Fibroblast of mammary gland (primary cell): Measurements from ENCODE around the gene MAN2C1.

ENCODE experiments used
- DNase-seq: peaks from one replicate; pipeline ENCODE4 v3.0.0-alpha.2; 2010; ENCODE audit warnings: low read depth
- H3K4me3 ChIP-seq: 2 replicates; pipeline ENCODE4 v1.5.1; 2011; ENCODE audit warnings: low read depth, mild to moderate bottlenecking, low read length, moderate library complexity; ENCODE audit not compliant: control insufficient read depth
- TF ChIP-seq, protein P1 (sequence below): conservative IDR thresholded peaks from 2 replicates; pipeline ENCODE4 v1.5.1; 2011; ENCODE audit warnings: low read depth, low read length, inconsistent platforms; ENCODE audit not compliant: control insufficient read depth, insufficient read depth

Gene MAN2C1

DNA sequence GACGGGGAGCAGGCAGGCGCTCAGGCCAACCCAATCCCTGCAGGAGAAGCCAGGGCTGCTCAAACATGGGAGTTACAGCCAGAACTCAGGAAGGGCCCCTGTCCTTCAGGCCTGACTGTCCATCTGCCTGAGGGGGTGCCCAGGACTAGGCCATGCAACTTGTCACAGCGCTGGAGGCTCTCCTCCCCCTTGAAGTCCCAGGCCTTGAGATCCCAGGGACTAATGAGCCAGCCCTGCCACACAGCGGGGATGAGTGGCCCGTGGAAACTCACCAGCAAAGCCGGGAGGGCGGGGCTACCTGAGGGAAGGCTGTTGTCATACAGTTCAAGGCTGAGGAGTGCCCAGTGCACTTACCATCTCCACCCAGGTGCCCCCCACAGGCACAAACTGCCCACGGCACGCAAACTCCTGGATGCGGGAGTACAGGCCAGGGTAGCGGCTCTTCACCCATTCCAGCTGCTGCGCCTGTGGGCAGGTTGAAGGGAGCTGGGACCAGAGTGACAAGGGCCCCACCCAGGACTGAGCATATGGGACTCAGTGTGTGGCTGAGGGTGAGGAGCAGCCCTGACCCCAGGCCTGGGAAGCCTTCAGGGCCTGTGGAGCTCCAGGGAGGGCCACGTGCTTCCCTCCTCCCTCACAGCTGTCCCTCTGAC, 6.3 kb downstream of the MAN2C1 start:
- H3K4me3 ChIP-seq = no peak overlapping the region
- DNase-seq = no peak
- TF ChIP-seq, protein P1, sequence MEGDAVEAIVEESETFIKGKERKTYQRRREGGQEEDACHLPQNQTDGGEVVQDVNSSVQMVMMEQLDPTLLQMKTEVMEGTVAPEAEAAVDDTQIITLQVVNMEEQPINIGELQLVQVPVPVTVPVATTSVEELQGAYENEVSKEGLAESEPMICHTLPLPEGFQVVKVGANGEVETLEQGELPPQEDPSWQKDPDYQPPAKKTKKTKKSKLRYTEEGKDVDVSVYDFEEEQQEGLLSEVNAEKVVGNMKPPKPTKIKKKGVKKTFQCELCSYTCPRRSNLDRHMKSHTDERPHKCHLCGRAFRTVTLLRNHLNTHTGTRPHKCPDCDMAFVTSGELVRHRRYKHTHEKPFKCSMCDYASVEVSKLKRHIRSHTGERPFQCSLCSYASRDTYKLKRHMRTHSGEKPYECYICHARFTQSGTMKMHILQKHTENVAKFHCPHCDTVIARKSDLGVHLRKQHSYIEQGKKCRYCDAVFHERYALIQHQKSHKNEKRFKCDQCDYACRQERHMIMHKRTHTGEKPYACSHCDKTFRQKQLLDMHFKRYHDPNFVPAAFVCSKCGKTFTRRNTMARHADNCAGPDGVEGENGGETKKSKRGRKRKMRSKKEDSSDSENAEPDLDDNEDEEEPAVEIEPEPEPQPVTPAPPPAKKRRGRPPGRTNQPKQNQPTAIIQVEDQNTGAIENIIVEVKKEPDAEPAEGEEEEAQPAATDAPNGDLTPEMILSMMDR = no peak

DNA sequence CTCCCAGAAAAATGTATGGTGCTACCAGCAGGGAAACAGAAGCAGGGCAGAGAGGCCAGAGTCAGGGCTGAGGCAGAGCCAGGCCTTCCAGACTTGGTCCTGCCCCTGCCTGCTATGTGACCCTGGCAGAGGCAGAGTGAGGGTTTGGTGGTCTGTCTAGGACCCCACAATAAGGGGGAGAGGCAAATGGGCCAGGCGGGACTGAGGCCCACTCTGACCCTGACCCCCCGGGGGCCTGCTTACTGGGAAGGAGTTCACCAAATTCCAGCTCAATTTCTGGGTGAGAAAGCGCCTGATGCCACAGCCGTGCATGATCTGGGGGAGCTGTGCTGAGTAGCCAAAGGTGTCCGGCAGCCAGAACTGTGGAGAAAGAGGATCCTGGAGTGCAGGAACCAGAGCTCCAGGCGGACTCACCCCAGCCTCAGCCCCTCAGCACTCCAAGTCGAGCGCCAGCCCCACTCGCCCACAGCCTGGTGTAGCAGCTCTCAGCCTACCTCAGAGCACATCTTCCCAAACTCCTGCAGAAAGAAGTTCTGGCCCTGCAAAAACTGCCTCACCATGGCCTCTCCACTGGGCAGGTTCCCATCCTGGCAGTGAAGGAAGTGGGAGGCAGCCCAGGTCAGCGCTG, 6.9 kb downstream of the MAN2C1 start:
- DNase-seq = no peak
- TF ChIP-seq, protein P1 = no peak
- H3K4me3 ChIP-seq = no peak overlapping the region

DNA sequence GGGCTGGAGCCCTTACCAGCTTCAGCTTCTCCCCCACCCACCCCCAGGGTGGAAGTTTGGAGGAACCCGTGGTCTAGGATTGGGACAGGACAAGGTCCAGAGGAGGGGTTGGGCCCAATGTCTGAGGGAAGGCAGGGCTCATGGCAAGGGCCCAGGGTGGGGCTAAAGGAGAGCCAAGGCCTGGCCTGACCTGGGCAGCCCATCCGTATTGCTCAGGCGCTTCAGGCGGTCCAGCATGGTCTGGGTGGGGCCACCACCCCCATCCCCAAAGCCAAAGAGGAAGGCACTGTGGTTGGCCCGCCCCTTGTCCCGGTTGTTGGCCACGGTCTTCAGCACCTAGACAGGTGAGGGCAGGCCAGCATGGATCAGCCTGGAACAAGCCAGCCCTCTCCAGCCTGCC, 7.6 kb downstream of the MAN2C1 start:
- H3K4me3 ChIP-seq = no peak overlapping the region
- TF ChIP-seq, protein P1 = no peak
- DNase-seq = no peak

DNA sequence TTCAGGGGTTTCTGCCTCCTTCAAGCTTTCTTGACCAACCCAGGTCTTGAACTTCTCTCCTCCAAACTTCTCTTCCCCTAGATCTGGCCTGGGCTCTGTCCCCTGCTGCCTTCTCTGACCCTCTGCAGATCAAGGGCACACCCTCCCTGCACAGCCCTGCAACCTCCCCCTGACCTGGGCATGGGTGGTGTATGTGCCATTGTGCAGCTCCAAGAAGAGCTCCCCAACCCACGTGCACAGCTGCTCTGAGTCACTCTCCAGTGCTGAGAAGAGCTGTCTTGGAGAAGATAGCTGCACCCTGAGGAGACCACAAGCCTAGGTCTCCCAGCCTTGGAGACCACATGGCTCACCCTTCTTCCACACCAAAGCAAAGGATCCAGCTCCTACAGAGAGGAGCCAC, 8.0 kb downstream of the MAN2C1 start:
- DNase-seq = peak; percentile 22
- TF ChIP-seq, protein P1 = no peak
- H3K4me3 ChIP-seq = no peak overlapping the region

DNA sequence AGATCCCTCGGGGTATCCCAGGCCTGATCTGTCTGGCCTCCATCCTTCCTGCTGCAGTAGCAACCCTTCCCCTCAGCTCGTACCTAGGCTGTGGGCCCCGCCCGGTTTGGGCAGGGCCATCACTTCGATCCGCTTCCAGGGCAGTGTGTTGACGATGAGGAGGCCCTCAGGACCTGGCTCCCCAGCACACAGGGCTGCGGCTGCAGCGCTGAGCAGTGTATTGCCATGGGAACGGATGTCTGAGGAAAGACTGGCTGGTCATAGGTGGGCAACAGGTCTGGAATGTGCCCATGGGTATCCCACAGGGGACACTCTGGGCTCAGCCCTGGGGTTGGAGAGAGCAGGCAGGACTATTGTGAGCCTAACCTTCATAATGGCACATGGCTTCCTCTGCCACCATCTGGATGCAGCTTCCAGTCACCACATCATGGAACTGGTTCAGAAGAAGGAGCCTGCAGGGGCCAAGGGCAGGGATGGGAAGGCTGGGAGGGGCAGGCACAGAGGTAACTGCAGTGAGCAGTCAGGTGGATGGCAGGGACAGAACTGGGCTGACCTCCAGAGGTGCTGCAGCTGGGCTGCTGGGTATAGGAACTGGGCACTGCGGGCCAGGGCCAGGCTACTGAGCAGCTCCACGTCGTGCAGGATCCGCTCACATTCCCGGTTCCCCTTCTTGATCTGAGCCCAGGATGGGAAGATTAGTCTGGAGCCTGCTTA, 8.7 kb downstream of the MAN2C1 start:
- no peak for DNase-seq
- no peak overlapping the region for H3K4me3 ChIP-seq
- TF ChIP-seq, protein P1 = no peak

DNA sequence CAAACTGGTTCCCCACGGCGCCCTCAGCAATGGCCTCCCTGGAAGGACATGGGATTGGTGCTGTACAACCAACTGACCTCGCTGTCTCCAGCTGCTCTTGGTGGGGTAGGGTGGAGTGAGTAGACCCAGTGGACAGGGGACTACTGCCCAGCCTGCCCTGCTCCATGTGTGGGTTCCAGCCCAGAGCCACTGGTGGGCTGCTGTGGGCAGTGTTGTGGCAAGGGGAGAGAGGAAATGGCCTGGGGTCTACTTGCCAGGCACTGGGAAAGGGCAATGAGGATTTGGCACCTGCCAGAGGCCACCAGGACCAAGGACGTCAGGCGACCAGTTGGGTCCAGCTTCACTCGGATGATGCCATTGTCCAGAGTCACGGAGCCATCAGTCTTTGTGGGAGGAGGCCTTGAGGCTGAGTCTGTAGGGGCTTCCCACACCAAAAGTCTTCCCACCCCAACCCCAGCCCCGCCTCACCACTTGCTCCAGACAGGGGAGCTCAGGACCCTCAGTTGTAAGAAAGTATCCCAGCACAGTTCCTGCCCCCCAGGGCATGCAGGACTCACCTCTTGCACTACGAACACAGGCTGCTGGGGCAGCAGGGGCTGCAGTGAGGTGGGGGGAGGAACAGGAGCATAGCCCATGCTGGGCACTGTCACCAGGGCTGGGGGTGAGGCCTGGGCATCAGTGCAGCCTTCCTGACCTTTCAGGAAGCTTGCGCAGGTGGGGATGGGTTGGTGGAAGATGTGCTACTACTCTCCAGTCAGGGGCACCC, 9.5 kb downstream of the MAN2C1 start:
- DNase-seq = no peak
- no peak overlapping the region for H3K4me3 ChIP-seq
- TF ChIP-seq, protein P1 = no peak
